ENCODE data around the gene FER.
"Not testable (repeated sequence)": the region's sequence is repeated elsewhere in the genome, so short reads cannot be mapped to it uniquely, and the experiment has no call there.

Gene FER

GRCh38 chr5:108801301-108801700 lies 53.6 kb downstream of the FER start:
- DNase-seq = no peak

- DNase-seq = peak; percentile 95
Measured at GRCh38 chr5:108801776-108802175, 54.1 kb downstream of the FER start.

GRCh38 chr5:108810717-108811116 lies 63.0 kb downstream of the FER start:
- no peak for DNase-seq

GRCh38 chr5:108813673-108814072 lies 66.0 kb downstream of the FER start:
- no peak for DNase-seq

- no peak for DNase-seq
Measured at GRCh38 chr5:108814551-108814950, 66.9 kb downstream of the FER start.

- DNase-seq = peak; percentile 63
Measured at GRCh38 chr5:108818613-108819272, 71.0 kb downstream of the FER start.

GRCh38 chr5:108820983-108821382 lies 73.3 kb downstream of the FER start:
- no peak for DNase-seq

- no peak for DNase-seq
Measured at GRCh38 chr5:108822211-108822947, 74.7 kb downstream of the FER start.

- no peak for DNase-seq
Measured at GRCh38 chr5:108827131-108827530, 79.4 kb downstream of the FER start.

- no peak for DNase-seq
Measured at GRCh38 chr5:108830705-108831276, 83.1 kb downstream of the FER start.

- DNase-seq = no peak
Measured at GRCh38 chr5:108836492-108836891, 88.8 kb downstream of the FER start.

GRCh38 chr5:108842260-108842941 lies 94.7 kb downstream of the FER start:
- DNase-seq = not testable (repeated sequence)

- DNase-seq = not testable (repeated sequence)
Measured at GRCh38 chr5:108851129-108851528, 103.4 kb downstream of the FER start.

- DNase-seq = no peak
Measured at GRCh38 chr5:108857905-108858304, 110.2 kb downstream of the FER start.

GRCh38 chr5:108858959-108859358 lies 111.3 kb downstream of the FER start:
- peak; percentile 14 for DNase-seq

GRCh38 chr5:108862211-108862610 lies 114.5 kb downstream of the FER start:
- no peak for DNase-seq

GRCh38 chr5:108866097-108866496 lies 118.4 kb downstream of the FER start:
- not testable (repeated sequence) for DNase-seq

- DNase-seq = no peak
Measured at GRCh38 chr5:108867656-108868055, 120.0 kb downstream of the FER start.

GRCh38 chr5:108869066-108869465 lies 121.4 kb downstream of the FER start:
- no peak for DNase-seq

GRCh38 chr5:108876451-108876850 lies 128.8 kb downstream of the FER start:
- DNase-seq = no peak

- no peak for DNase-seq
Measured at GRCh38 chr5:108878756-108879155, 131.1 kb downstream of the FER start.

GRCh38 chr5:108881133-108881532 lies 133.4 kb downstream of the FER start:
- DNase-seq = no peak

GRCh38 chr5:108884736-108885135 lies 137.0 kb downstream of the FER start:
- peak; percentile 72 for DNase-seq

- DNase-seq = no peak
Measured at GRCh38 chr5:108898257-108898656, 150.6 kb downstream of the FER start.

All from fibroblast of skin of right biceps (primary cell).